HG02759 (cell line): ENCODE data around the gene SPATA31D3.
"Not testable (repeated sequence)": the region's sequence is repeated elsewhere in the genome, so short reads cannot be mapped to it uniquely, and the experiment has no call there.

Source experiments
- ATAC-seq: cut with Tn5 transposase; IDR thresholded peaks from one replicate; pipeline ENCODE4 v1.9.1; 2021; ENCODE audit warnings: mild to moderate bottlenecking, moderate library complexity; ENCODE audit not compliant: unreplicated experiment

Gene SPATA31D3

GRCh38 chr9:81976351-81976750 is 33.1 kb downstream of the SPATA31D3 start:
- ATAC-seq, result no peak

- no peak for ATAC-seq
Observed at GRCh38 chr9:81979196-81979595, 35.9 kb downstream of the SPATA31D3 start.

- no peak for ATAC-seq
Observed at GRCh38 chr9:81980568-81980967, 37.3 kb downstream of the SPATA31D3 start.

- no peak for ATAC-seq
Observed at GRCh38 chr9:81981883-81982282, 38.6 kb downstream of the SPATA31D3 start.

- no peak for ATAC-seq
Observed at GRCh38 chr9:81984928-81985327, 41.6 kb downstream of the SPATA31D3 start.

GRCh38 chr9:81986051-81986450 is 42.8 kb downstream of the SPATA31D3 start:
- ATAC-seq, result no peak

GRCh38 chr9:81988472-81988871 is 45.2 kb downstream of the SPATA31D3 start, which contains the start of gene SPATA31D1:
Gene SPATA31D1 (plus strand): TSS chr9:81988772. CDS start chr9:81988819, 47 bp downstream.
- not testable (repeated sequence) for ATAC-seq

- ATAC-seq, result no peak
Observed at GRCh38 chr9:81989700-81990099, 46.4 kb downstream of the SPATA31D3 start.

GRCh38 chr9:81993656-81994055 is 50.4 kb downstream of the SPATA31D3 start:
- no peak for ATAC-seq
